NCI-H1417 treated with DMSO at 0.1 percent for 48 hours (cell line): Measurements from ENCODE around the gene JDP2.

ENCODE experiments used
- DNase-seq: peaks from one replicate; lab custom pipeline; 2025; lab: John Stamatoyannopoulos, UW

JDP2 gene

DNA sequence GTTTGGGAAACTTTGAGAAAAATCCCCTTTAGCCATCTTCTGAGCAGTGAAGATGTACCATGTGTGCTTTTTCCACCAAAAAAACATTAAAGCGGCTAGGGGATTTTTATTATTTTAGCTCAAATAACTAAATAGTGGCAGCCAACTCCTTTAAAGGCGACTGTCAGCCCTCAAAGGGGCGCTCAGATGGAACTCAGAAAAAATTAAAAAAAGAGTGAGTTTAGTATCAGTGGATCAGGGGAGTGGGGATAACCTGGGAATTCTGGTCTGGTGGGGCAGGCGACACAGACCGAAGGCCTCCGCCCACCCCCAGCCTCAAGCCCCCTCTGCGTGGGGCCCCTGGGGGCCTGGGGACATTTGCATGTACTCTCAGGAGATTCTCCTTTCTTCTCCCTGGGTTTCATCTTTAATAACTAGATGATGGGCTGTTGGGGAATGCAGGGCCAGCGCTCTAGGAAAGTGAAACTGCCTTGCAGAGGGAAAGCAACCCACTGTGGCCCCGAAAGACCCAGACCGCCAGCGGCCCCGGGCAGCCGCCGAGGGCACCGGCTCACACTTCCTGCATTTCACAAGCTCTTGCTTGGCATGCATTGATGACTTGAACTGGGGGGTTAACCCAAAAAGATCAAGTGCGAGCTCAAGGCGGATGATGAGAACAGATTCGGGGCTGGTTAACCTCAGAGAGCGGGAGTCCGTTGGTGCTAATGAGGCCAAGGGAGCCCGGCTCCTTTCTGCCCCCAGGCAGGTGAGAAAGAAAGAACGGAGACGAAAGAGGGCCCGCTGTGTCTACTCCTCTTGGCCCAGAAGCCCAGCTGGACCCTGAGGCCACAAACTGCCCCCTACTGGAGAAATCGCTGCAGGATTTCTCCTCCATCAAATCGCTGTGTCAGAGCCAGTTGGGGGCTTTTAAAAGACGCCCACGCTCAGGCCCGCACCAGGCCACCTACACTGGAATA, 87.1 kb downstream of the JDP2 start:
- DNase-seq: no peak

DNA sequence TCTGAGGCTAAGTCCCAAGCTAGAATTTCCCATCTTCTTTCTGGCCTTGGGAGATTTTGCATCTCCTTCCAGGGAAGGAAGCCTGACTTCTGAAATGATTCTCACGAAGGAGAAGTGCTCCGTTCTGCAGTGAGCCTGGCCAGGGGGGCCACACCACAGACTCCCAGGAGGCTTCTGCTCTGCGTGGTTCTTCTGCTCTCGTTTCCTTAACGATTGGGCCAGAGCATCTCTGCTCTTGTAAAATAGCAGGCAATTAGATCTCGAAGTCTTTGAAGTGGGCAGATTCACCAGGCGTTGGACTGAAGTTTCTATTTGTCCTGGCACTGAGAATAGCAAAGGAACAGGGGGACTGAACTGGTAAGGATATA, 87.8 kb downstream of the JDP2 start:
- DNase-seq: no peak

DNA sequence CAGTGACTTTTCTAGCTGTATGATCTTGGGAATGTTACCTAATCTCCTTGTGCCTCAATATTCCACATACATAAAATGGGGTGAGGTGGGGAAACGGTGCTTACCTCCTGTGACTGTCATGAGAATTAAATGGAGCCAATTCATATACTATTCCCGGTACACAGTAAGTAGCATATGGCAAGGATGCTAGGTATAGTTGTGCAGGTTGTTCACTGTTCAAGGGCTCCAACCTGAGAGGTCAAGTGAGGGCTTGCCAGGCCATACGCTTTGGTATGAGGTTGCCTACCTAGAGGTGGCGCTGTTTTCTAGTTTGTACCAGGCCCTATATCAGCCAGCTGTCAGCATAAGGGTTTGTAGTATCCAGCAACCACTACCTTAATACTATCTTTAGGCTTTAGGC, 90.8 kb downstream of the JDP2 start:
- DNase-seq: no peak

DNA sequence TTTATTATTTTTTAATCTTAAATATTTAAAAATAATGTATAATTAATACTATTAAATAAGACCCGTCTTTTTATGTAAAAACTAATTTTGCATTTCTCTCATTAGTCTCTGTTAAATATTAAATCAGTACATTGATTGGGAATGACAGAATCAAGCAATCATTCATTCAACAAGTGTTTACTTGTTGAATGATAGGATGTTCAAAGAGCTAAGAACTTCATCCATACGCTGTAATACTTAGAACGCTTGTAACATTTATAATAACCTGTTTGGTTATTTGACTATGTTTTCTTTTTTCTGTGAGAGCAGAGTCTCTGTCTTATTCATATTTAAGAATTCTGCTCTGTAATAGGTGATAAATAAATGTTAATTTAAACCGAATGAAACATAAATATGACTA, 91.6 kb downstream of the JDP2 start:
- DNase-seq: no peak

DNA sequence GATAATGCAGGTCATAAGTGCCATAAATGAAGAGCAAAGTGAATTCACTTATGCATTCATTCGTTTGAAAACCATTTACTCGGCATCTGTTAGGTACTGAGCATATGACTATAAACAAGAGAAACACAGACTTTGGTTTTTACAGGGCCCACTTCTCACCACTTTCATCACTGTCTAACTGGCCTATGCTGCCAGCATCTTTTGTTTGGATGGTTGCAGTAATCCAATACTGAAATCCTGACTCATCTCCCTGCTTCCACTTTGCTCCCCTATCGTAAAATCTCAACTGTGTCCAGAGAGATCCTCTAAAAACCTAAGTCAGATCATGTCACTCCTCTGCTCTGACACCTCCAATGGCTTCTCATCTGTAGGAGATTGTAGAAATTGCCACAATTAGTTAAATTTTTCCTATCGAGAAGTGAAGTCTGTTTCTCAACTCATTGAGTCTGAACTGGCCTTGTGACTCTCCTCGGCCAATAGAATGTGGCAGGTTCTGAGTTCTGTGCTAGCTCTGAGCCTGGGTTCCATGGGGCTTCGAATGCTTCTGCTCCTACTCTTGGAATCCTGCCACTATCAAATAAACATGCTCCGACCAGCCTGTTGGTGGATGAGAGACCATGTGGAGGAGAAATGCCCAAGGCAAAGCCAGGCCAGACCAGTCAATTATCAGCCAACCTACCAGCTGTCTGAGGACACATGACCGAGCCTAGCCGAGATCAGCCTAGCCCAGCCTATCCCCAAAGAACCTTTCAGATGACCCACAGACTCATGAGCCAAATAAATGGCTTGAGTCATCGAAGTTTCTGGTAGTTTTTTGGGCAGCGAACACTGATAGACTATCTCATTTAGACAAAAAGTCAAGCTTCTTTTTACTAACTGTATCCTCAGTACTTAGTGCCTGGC, 92.3 kb downstream of the JDP2 start:
- DNase-seq: no peak

DNA sequence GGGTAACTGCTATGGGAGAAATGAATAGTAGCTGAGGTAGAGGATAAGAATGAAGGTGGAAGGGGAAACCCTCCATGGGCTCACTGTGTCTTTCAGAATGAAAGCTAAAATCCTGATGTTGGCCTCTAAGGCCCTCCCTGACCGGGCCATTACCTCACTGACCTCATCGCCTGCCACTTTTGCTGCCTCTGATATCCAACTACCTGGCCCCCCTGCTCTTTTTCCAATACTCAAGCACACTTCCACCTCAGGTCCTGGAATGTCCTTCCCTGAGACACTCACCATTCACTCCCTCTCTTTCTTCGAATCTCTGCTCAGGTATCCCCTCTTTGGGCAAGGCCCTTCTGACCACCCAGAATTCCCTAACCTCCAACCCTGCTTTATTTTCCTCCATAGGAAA, 93.0 kb downstream of the JDP2 start:
- DNase-seq: no peak

DNA sequence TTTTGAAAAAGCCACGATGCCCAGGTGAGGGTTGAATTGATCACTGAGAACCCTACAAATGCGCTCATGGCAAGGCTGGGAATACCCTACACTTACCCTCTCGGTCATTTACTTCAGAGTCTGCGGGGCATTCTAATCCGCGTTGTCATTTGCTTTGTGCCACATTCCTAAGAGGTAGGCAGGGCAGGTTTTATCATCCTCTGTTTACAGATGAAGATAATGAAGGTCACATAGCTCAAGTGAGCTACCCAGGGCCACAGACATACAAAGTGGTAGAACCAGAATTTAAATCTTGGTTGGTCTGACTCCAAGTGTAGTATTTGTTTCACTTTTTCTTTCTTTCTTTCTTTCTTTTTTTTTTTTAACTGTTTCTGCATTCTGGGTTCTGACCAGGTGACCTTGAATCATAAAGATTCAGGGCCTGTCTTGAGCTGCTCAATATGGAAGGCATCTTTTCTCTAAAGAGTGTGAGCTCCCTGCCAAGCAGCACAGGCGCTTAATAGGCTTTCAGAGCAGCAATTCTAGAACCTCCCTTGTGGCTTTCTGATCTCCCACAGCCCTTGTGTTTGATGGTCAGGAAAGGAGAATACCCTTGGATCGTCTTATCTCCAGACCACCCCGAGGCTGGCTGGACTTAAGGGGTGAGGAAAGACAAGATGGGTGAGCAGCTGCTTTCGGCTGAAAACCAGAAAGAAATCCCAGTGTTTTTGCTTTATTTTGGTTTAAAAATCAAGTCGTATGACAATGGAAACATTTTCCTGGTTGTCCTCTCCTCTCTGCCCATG, 93.8 kb downstream of the JDP2 start:
- DNase-seq: no peak

DNA sequence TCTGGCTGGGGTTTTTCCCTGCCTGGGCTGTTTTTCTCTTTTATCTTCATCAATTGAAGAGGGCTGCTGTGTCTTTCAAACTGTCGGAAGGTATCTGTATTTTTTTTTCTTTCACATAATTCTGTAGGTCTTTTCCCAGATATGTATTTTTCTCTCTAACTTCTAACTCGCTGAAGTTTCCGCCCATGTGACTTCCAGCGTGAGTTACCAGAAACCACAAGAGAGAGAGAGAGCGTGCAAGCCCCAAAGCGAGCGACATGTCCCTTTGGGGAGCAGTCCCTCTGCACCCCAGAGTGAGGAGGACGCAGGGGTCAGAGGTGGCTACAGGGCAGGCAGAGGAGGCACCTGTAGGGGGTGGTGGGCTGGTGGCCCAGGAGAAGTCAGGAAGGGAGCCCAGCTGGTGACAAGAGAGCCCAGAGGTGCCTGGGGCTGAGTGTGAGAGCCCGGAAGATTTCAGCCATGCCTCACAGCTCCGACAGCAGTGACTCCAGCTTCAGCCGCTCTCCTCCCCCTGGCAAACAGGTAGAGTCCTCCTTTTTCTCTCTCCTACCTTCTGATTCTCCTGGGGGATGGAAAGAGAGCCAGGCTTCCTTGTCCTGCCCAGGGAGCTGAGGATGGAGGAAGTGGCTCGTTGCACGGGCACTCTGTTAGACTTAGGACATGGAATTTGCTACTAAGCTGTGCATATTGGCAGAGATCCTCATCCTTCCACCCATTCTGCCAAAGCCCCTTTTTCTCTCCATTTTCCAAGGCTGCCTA, 94.6 kb downstream of the JDP2 start, which contains the start of gene BATF:
TSS of gene BATF (plus strand) at position 246 of the 759 bp plus-strand sequence. CDS start at position 460, 214 bp downstream.
- DNase-seq: no peak

DNA sequence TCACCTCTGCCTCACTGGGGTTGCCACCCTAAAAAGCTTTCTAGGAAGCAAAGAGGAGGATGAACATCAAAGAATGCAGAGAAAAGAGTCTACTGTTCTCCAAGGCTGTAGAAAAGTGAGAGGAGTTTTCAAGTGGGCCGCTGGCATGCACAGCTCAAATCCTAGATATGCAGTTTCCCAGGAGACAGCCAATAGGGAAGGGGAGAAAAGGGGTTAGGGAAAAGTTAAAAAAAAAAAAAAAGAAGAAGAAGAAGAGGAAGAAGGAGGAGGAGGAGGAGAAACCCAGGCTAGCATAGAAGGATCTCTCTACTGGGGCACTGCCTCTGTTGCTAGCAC, 95.1 kb downstream of the JDP2 start:
- DNase-seq: no peak
